H1 (cell line): ENCODE results near the gene MAPKAPK2. TPM values are rescaled to one million over a fixed set of nuclear protein-coding genes. Genes with fewer than 3 reads are reported as not detected.

ENCODE experiments used
- BACH1 ChIP-seq: IDR thresholded peaks from 2 replicates; pipeline ENCODE4 v1.6.1; 2012; ENCODE audit warnings: low read length, improper control_type of control experiment
- CHD7 ChIP-seq: fragments of 300-600 bp; sonication (generic); IDR thresholded peaks from 2 replicates; pipeline ENCODE4 v1.7.1; 2012; ENCODE audit warnings: low read length, moderate library complexity, mild to moderate bottlenecking, inconsistent platforms; ENCODE audit not compliant: insufficient replicate concordance
- CTCF ChIP-seq, 3 experiments: IDR thresholded peaks; 1 replicate in 2 of 3; 2 replicates in 1 of 3; pipeline versions ENCODE4 v1.5.1 to v1.6.1; 2011; ENCODE audit warnings: low read length in 3 of 3, mild to moderate bottlenecking in 3 of 3, inconsistent platforms in 2 of 3, low read depth in 1 of 3, moderate library complexity in 1 of 3; ENCODE audit not compliant: insufficient read depth in 1 of 3; ENCODE audit errors: control extremely low read depth in 1 of 3
- JUN ChIP-seq: IDR thresholded peaks from 2 replicates; pipeline ENCODE4 v1.6.1; 2011; ENCODE audit warnings: low read depth, mild to moderate bottlenecking, improper control_type of control experiment, low read length
- polyA plus RNA-seq, 7 experiments: library from polyadenylated mRNA; depleted of rRNA in 3 of 7; stranded (reverse) in 5 of 7; unstranded in 2 of 7; fragments of >200 nt in 5 of 7; fragments of 200-250 nt in 2 of 7; gene quantifications; 1 replicate in 5 of 7; 2 replicates in 1 of 7; 4 replicates in 1 of 7; pipeline versions ENCODE4 v1.2.1 to v1.2.3, GENCODE V29; 2011 to 2013; ENCODE audit warnings: missing spikeins in 2 of 7, mixed read lengths in 2 of 7
- total RNA-seq: library from RNA; stranded (reverse); fragmentation: NEBNext Ultra II Directional; extraction: Animal tissue kit (Norgen Biotek cat#: 25700); gene quantifications from 2 replicates; pipeline ENCODE4 v1.2.1, GENCODE V29; 2021

Gene MAPKAPK2
- total and polyA plus RNA-seq, 2 of the 8 experiments (the other 6 are each of a cell fraction or from before 2014, with no cell fraction given), result 27.5 to 44.9 TPM

GRCh38 chr1:206783506-206783905 is 98.8 kb downstream of the MAPKAPK2 start (continued):
- TF ChIP-seq CHD7 (no peak), BACH1 (no peak), JUN (no peak), CTCF (IDR thresholded peaks at IDR 0.05; ENCODE audit: control extremely low read depth in 1 of 3, insufficient read depth in 1 of 3, low read depth in 1 of 3, low read length in 3 of 3) (no peak)
